HCT116 (cell line): Measurements from ENCODE around the gene CTDSP1.

ENCODE experiments used
- CEBPB ChIP-seq: IDR thresholded peaks from 2 replicates; pipeline ENCODE4 v1.6.1; 2012; ENCODE audit warnings: low read depth
- EGR1 ChIP-seq: IDR thresholded peaks from 2 replicates; pipeline ENCODE4 v1.6.1; 2012; ENCODE audit warnings: low read depth
- ELF1 ChIP-seq: IDR thresholded peaks from 2 replicates; pipeline ENCODE4 v1.6.1; 2012; ENCODE audit warnings: low read depth, borderline replicate concordance
- EZH2 ChIP-seq: fragments of 200-600 bp; sonication (generic); IDR thresholded peaks from 2 replicates; pipeline ENCODE4 v1.6.1; 2017; ENCODE audit warnings: antibody characterized with exemption, mixed run types
- EZH2phosphoT487 ChIP-seq: fragments of 200-600 bp; IDR thresholded peaks from 2 replicates; pipeline ENCODE4 v1.6.1; 2018; ENCODE audit warnings: antibody characterized with exemption, borderline replicate concordance
- FOSL1 ChIP-seq: IDR thresholded peaks from 2 replicates; pipeline ENCODE4 v1.6.1; 2012; ENCODE audit warnings: low read depth
- MAX ChIP-seq: IDR thresholded peaks from 2 replicates; pipeline ENCODE4 v1.6.1; 2012
- POLR2A ChIP-seq: IDR thresholded peaks from 2 replicates; pipeline ENCODE4 v1.7.0; 2011; ENCODE audit warnings: borderline replicate concordance; ENCODE audit not compliant: insufficient read depth, insufficient read length; ENCODE audit errors: extremely low read depth
- POLR2AphosphoS5 ChIP-seq: IDR thresholded peaks from 2 replicates; pipeline ENCODE4 v1.6.1; 2011; ENCODE audit warnings: mild to moderate bottlenecking, low read depth, low read length, moderate library complexity
- RAD21 ChIP-seq: IDR thresholded peaks from 2 replicates; pipeline ENCODE4 v1.6.1; 2012; ENCODE audit warnings: low read depth, mild to moderate bottlenecking
- YY1 ChIP-seq: IDR thresholded peaks from 2 replicates; pipeline ENCODE4 v1.6.1; 2011; ENCODE audit warnings: low read length, low read depth, moderate library complexity, mild to moderate bottlenecking; ENCODE audit not compliant: insufficient replicate concordance; ENCODE audit errors: extremely low read depth
- ZFX ChIP-seq: fragments of 450-650 bp; IDR thresholded peaks from 2 replicates; pipeline ENCODE4 v1.6.1; 2017
- TF ChIP-seq, protein P1 (sequence below), 3 experiments: fragments of 200-600 bp in 1 of 3; sonication (generic) in 1 of 3; IDR thresholded peaks in 2 of 3; conservative IDR thresholded peaks in 1 of 3; 2 replicates each; pipeline ENCODE4 v1.5.1; 2012 to 2017; ENCODE audit warnings: low read depth in 2 of 3, low read length in 2 of 3, antibody characterized with exemption in 1 of 3, borderline replicate concordance in 1 of 3, control low read depth in 1 of 3, mild to moderate bottlenecking in 1 of 3, mixed read lengths in 1 of 3, mixed run types in 1 of 3, moderate library complexity in 1 of 3; ENCODE audit not compliant: insufficient read depth in 1 of 3

GRCh38 chr2:218434456-218434855, 34.8 kb downstream of the CTDSP1 start:
- TF ChIP-seq POLR2AphosphoS5: no peak
- TF ChIP-seq EZH2: no peak
- no peak for TF ChIP-seq POLR2A
- TF ChIP-seq, protein P1, sequence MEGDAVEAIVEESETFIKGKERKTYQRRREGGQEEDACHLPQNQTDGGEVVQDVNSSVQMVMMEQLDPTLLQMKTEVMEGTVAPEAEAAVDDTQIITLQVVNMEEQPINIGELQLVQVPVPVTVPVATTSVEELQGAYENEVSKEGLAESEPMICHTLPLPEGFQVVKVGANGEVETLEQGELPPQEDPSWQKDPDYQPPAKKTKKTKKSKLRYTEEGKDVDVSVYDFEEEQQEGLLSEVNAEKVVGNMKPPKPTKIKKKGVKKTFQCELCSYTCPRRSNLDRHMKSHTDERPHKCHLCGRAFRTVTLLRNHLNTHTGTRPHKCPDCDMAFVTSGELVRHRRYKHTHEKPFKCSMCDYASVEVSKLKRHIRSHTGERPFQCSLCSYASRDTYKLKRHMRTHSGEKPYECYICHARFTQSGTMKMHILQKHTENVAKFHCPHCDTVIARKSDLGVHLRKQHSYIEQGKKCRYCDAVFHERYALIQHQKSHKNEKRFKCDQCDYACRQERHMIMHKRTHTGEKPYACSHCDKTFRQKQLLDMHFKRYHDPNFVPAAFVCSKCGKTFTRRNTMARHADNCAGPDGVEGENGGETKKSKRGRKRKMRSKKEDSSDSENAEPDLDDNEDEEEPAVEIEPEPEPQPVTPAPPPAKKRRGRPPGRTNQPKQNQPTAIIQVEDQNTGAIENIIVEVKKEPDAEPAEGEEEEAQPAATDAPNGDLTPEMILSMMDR (IDR thresholded peaks at IDR 0.05 in 2 of 3, conservative IDR thresholded peaks at IDR 0.05 in 1 of 3; ENCODE audit: borderline replicate concordance in 1 of 3, insufficient read depth in 1 of 3, low read depth in 2 of 3, low read length in 2 of 3): no peak
- TF ChIP-seq MAX: no peak
- TF ChIP-seq EZH2phosphoT487: no peak
- TF ChIP-seq EGR1: no peak
- TF ChIP-seq FOSL1: no peak
- no peak for TF ChIP-seq RAD21
- TF ChIP-seq YY1: no peak
- no peak for TF ChIP-seq ZFX
- no peak for TF ChIP-seq ELF1
- no peak for TF ChIP-seq CEBPB
